OCI-LY7 (cell line): Measurements from ENCODE around the gene TCEA3.

ENCODE experiments used
- EZH2phosphoT487 ChIP-seq: fragments of 200-600 bp; sonication (generic); IDR thresholded peaks from 2 replicates; pipeline ENCODE4 v1.6.1; 2018; ENCODE audit warnings: low read depth, borderline replicate concordance, mild to moderate bottlenecking, mixed run types, antibody characterized with exemption, low read length, moderate library complexity, mixed read lengths
- TF ChIP-seq, protein P1 (sequence below): fragments of 200-600 bp; sonication (generic); conservative IDR thresholded peaks from 2 replicates; pipeline ENCODE4 v1.5.1; 2014; ENCODE audit warnings: mild to moderate bottlenecking, antibody characterized with exemption, low read length, moderate library complexity, mixed read lengths

DNA sequence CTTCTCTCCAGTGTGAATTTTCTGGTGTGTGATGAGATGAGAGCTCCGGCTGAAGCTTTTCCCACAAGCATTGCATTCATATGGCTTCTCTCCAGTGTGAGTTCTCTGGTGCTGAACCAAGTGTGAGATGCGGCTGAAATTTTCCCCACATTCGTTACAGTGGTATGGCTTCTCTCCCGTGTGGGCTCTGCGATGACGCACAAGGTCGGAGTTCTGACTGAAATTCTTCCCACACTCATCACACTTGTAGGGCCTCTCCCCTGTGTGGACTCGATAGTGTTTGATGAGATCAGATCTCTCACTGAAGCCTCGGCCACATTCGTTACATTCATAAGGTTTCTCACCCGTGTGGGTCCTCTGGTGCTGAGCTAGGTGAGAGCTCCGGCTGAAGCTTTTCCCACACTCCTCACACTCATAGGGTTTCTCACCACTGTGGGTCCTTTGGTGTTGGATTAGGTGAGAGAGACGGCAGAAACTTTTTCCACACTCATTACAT, 62.3 kb downstream of the TCEA3 start:
- TF ChIP-seq, protein P1, sequence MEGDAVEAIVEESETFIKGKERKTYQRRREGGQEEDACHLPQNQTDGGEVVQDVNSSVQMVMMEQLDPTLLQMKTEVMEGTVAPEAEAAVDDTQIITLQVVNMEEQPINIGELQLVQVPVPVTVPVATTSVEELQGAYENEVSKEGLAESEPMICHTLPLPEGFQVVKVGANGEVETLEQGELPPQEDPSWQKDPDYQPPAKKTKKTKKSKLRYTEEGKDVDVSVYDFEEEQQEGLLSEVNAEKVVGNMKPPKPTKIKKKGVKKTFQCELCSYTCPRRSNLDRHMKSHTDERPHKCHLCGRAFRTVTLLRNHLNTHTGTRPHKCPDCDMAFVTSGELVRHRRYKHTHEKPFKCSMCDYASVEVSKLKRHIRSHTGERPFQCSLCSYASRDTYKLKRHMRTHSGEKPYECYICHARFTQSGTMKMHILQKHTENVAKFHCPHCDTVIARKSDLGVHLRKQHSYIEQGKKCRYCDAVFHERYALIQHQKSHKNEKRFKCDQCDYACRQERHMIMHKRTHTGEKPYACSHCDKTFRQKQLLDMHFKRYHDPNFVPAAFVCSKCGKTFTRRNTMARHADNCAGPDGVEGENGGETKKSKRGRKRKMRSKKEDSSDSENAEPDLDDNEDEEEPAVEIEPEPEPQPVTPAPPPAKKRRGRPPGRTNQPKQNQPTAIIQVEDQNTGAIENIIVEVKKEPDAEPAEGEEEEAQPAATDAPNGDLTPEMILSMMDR, result no peak
- TF ChIP-seq EZH2phosphoT487, result no peak
